ENCODE measurements around the gene UPB1.

UPB1 gene

GRCh38 chr22:24471570-24471969 lies 23.6 kb upstream of the UPB1 start:
- POLR2A ChIA-PET: no interaction called here
- CTCF ChIA-PET: interaction anchor here (0.6 kb wide), 1 partner anchor 20 kb away, joined by 3 read pairs; no protein-coding TSS in a partner anchor
- no peak for DNase-seq (ENCODE audit: extremely low spot score)
- TF ChIP-seq TARDBP (IDR thresholded peaks at IDR 0.05) (no peak), SUZ12 (IDR thresholded peaks at IDR 0.05) (no peak), ZNF384 (IDR thresholded peaks at IDR 0.05) (no peak), ARNT (IDR thresholded peaks at IDR 0.05) (no peak), LEF1 (IDR thresholded peaks at IDR 0.05; ENCODE audit: borderline replicate concordance) (no peak), ELF4 (IDR thresholded peaks at IDR 0.05) (no peak), CTBP1 (IDR thresholded peaks at IDR 0.05; ENCODE audit: borderline replicate concordance) (no peak), L3MBTL2 (conservative IDR thresholded peaks at IDR 0.05) (no peak), FOXM1 (IDR thresholded peaks at IDR 0.05; ENCODE audit: borderline replicate concordance) (no peak), SP1 (IDR thresholded peaks at IDR 0.05) (no peak)

- ChIA-PET CTCF (interaction anchor here (0.7 kb wide), 1 partner anchor 282 kb away, joined by 4 read pairs; no protein-coding TSS in a partner anchor), POLR2A (no interaction called here)
- no peak for TF ChIP-seq SP1 (IDR thresholded peaks at IDR 0.05)
- no peak for TF ChIP-seq PKNOX1 (IDR thresholded peaks at IDR 0.05)
- no peak for TF ChIP-seq ELF4 (IDR thresholded peaks at IDR 0.05)
- no peak for TF ChIP-seq L3MBTL2 (conservative IDR thresholded peaks at IDR 0.05)
- TF ChIP-seq CTBP1 (IDR thresholded peaks at IDR 0.05; ENCODE audit: borderline replicate concordance): no peak
- TF ChIP-seq FOXA1 (IDR thresholded peaks at IDR 0.05): no peak
- TF ChIP-seq ARNT (IDR thresholded peaks at IDR 0.05): no peak
- no peak for TF ChIP-seq TARDBP (IDR thresholded peaks at IDR 0.05)
- no peak for TF ChIP-seq LEF1 (IDR thresholded peaks at IDR 0.05; ENCODE audit: borderline replicate concordance)
- TF ChIP-seq FOXM1 (IDR thresholded peaks at IDR 0.05; ENCODE audit: borderline replicate concordance): no peak
- no peak for DNase-seq (ENCODE audit: extremely low spot score)
Measured at GRCh38 chr22:24473284-24473683, 21.8 kb upstream of the UPB1 start.

- no peak for DNase-seq (ENCODE audit: extremely low spot score)
- TF ChIP-seq BHLHE40 (IDR thresholded peaks at IDR 0.05; ENCODE audit: borderline replicate concordance): no peak
- TF ChIP-seq TARDBP (IDR thresholded peaks at IDR 0.05): no peak
- ChIA-PET POLR2A (no interaction called here), CTCF (interaction anchor here (0.7 to 1.3 kb wide), 2 partner anchors 8 to 282 kb away, joined by 3 to 4 read pairs; no protein-coding TSS in a partner anchor)
Measured at GRCh38 chr22:24474221-24474620, 20.9 kb upstream of the UPB1 start.

- TF ChIP-seq TARDBP (IDR thresholded peaks at IDR 0.05) (no peak), SUZ12 (IDR thresholded peaks at IDR 0.05) (no peak), HDGF (IDR thresholded peaks at IDR 0.05; ENCODE audit: borderline replicate concordance) (no peak), FOXK2 (IDR thresholded peaks at IDR 0.05) (no peak), ZNF384 (IDR thresholded peaks at IDR 0.05) (no peak), ELF4 (IDR thresholded peaks at IDR 0.05) (no peak), PKNOX1 (IDR thresholded peaks at IDR 0.05) (no peak), SP1 (IDR thresholded peaks at IDR 0.05) (no peak), CTBP1 (IDR thresholded peaks at IDR 0.05; ENCODE audit: borderline replicate concordance) (no peak), L3MBTL2 (conservative IDR thresholded peaks at IDR 0.05) (no peak)
- ChIA-PET POLR2A (no interaction called here), CTCF (interaction anchor here (1.3 kb wide), 1 partner anchor 9 kb away, joined by 3 read pairs; no protein-coding TSS in a partner anchor)
- DNase-seq (ENCODE audit: extremely low spot score): no peak
Measured at GRCh38 chr22:24474649-24475255, 20.4 kb upstream of the UPB1 start.

GRCh38 chr22:24481641-24482040 lies 13.5 kb upstream of the UPB1 start:
- DNase-seq (ENCODE audit: extremely low spot score): no peak
- ChIA-PET POLR2A (no interaction called here), CTCF (no interaction called here)
- TF ChIP-seq NFRKB (IDR thresholded peaks at IDR 0.05): no peak
- TF ChIP-seq TARDBP (IDR thresholded peaks at IDR 0.05): no peak
- TF ChIP-seq LEF1 (IDR thresholded peaks at IDR 0.05; ENCODE audit: borderline replicate concordance): no peak
- no peak for TF ChIP-seq FOXM1 (IDR thresholded peaks at IDR 0.05; ENCODE audit: borderline replicate concordance)
- TF ChIP-seq ELF4 (IDR thresholded peaks at IDR 0.05): no peak
- TF ChIP-seq SP1 (IDR thresholded peaks at IDR 0.05): no peak
- no peak for TF ChIP-seq SUZ12 (IDR thresholded peaks at IDR 0.05)
- no peak for TF ChIP-seq ARNT (IDR thresholded peaks at IDR 0.05)
- TF ChIP-seq L3MBTL2 (conservative IDR thresholded peaks at IDR 0.05): no peak

DNA sequence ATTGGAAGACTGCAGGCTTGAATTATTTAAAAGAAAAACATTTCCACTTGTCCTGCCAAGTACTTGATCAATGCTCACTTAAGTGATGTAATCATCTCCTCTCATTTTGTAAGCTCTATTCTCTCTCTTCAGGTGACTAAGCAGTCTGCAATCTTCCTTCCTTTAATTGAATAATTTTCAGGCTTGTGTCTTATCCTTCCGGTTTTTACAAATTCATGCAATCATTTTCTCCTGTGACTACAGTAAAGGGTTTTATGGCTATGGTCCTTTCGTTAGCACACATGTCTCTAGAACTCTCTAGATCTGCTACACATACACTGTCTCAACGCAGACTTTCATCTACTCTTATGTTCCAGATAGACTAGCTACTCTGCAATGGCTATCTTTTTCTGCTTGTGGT lies 12.6 kb upstream of the UPB1 start:
- ChIA-PET POLR2A (no interaction called here), CTCF (interaction anchor here (0.7 kb wide), 1 partner anchor 16 kb away, joined by 3 read pairs; no protein-coding TSS in a partner anchor)
- DNase-seq (ENCODE audit: extremely low spot score): no peak
- TF ChIP-seq ELF4 (IDR thresholded peaks at IDR 0.05) (no peak), FOXA1 (IDR thresholded peaks at IDR 0.05) (no peak), TARDBP (IDR thresholded peaks at IDR 0.05) (no peak), L3MBTL2 (conservative IDR thresholded peaks at IDR 0.05) (no peak), LEF1 (IDR thresholded peaks at IDR 0.05; ENCODE audit: borderline replicate concordance) (no peak), SP1 (IDR thresholded peaks at IDR 0.05) (no peak), ARNT (IDR thresholded peaks at IDR 0.05) (no peak), CTBP1 (IDR thresholded peaks at IDR 0.05; ENCODE audit: borderline replicate concordance) (no peak), ZNF384 (IDR thresholded peaks at IDR 0.05) (no peak), PKNOX1 (IDR thresholded peaks at IDR 0.05) (no peak), NFRKB (IDR thresholded peaks at IDR 0.05) (no peak), BHLHE40 (IDR thresholded peaks at IDR 0.05; ENCODE audit: borderline replicate concordance) (no peak), FOXM1 (IDR thresholded peaks at IDR 0.05; ENCODE audit: borderline replicate concordance) (no peak)
